Activated CD4-positive, alpha-beta memory T cell treated with anti-CD3 and anti-CD28 coated beads for 36 hours (primary cell): Measurements from ENCODE around the gene HMOX1. TPM values are rescaled to one million over a fixed set of nuclear protein-coding genes. Genes with fewer than 3 reads are reported as not detected.
"Not testable (repeated sequence)": the region's sequence is repeated elsewhere in the genome, so short reads cannot be mapped to it uniquely, and the experiment has no call there.

Source experiments
- CTCF ChIA-PET: fragments of 350-600 bp; sonication (Branson Sonifier 250); formaldehyde crosslinking; loops from one replicate; lab custom pipeline; 2021; ENCODE audit warnings: antibody characterized with exemption, inconsistent platforms; lab: Charles Lee
- POLR2A ChIA-PET: fragments of 350-600 bp; sonication (Branson Sonifier 250); formaldehyde crosslinking; loops from one replicate; lab custom pipeline; 2021; ENCODE audit warnings: antibody characterized with exemption; lab: Charles Lee
- DNase-seq: peaks from one replicate; pipeline ENCODE4 v3.0.0-alpha.2; 2020
- H3K27ac Mint-ChIP-seq: one replicate; pipeline ENCODE4 v1.8.0; 2021; ENCODE audit warnings: mixed read lengths
- H3K27me3 Mint-ChIP-seq: one replicate; pipeline ENCODE4 v1.8.0; 2021; ENCODE audit warnings: mixed read lengths
- H3K36me3 Mint-ChIP-seq: one replicate; pipeline ENCODE4 v1.8.0; 2021; ENCODE audit warnings: mixed read lengths
- H3K4me1 Mint-ChIP-seq: one replicate; pipeline ENCODE4 v1.8.0; 2021; ENCODE audit warnings: low read depth, mixed read lengths
- H3K4me3 Mint-ChIP-seq: one replicate; pipeline ENCODE4 v1.8.0; 2021; ENCODE audit warnings: mild to moderate bottlenecking, mixed read lengths
- H3K9me3 Mint-ChIP-seq: one replicate; pipeline ENCODE4 v1.8.0; 2021; ENCODE audit warnings: mixed read lengths
- intact Hi-C: fragments of 100-400 bp; cut with micrococcal nuclease; formaldehyde crosslinking; loops from one replicate; pipeline ENCODE4 v1.15.1; 2023
- total RNA-seq, 2 experiments: library from RNA; stranded (reverse); gene quantifications; one replicate each; pipeline ENCODE4 v1.2.3, GENCODE V29; 2021

The HMOX1 gene
- total RNA-seq, 2 experiments from 2014 or later = 2.7 to 2.8 TPM

DNA sequence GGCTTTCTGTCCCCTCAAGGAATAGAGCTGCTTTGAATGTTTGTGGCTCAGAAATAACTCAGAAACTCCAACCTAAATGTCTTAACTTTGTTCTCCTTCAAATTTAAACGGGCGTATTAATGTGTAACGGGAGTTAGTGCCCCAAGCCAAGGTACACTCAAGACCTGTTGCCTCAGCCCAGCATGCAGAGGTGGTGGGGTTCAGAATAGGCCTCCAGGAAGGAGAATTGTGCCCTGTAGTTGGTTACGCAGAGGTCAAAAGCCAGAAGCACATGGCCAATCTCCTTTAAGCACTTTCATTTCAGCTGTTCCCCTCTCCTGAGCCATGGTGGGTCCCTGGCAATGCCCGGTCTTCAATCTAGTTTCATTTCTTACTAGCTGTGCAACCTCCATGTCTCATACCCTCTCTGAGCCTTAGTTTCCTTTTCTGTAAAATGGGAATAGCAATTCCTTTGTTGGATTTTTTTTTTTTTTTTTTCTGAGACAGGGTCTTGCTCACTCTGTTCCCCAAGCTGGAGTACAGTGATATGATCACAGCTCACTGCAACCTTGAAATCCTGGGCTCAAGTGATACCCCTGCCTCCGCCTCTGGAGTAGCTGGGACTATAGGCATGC lies 4.2 kb downstream of the HMOX1 start:
- intact Hi-C loops = no loop called here
- no peaks in the 10 kb centered on the region for H3K36me3 Mint-ChIP-seq
- CTCF ChIA-PET = interaction anchor here (0.8 kb wide), 1 partner anchor 34 kb away, joined by 3 read pairs; no protein-coding TSS in a partner anchor

DNA sequence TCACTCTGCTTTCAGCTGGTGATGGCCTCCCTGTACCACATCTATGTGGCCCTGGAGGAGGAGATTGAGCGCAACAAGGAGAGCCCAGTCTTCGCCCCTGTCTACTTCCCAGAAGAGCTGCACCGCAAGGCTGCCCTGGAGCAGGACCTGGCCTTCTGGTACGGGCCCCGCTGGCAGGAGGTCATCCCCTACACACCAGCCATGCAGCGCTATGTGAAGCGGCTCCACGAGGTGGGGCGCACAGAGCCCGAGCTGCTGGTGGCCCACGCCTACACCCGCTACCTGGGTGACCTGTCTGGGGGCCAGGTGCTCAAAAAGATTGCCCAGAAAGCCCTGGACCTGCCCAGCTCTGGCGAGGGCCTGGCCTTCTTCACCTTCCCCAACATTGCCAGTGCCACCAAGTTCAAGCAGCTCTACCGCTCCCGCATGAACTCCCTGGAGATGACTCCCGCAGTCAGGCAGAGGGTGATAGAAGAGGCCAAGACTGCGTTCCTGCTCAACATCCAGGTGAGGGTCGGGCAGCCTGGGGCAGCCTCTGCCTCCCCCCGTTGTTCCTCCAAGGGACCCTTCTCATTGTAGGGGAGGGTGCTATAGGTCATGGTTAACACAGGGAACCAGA lies 5.9 kb downstream of the HMOX1 start:
- peaks cover 21% of the 10 kb centered on the region for H3K27me3 Mint-ChIP-seq
- intact Hi-C loops = no loop called here
- POLR2A ChIA-PET = interaction anchor here (0.6 kb wide), 1 partner anchor 14 kb away, joined by 3 read pairs; no protein-coding TSS in a partner anchor
- no peak overlapping the region for H3K27ac Mint-ChIP-seq
- CTCF ChIA-PET = interaction anchor here (1.3 kb wide), 1 partner anchor 34 kb away, joined by 3 read pairs; no protein-coding TSS in a partner anchor
- no peak for DNase-seq
- H3K36me3 Mint-ChIP-seq = no peaks in the 10 kb centered on the region
- no peak overlapping the region for H3K4me3 Mint-ChIP-seq
- H3K4me1 Mint-ChIP-seq = peaks cover under 1% of the 10 kb centered on the region
- H3K9me3 Mint-ChIP-seq = no peaks in the 10 kb centered on the region

More for the DNA sequence above, 4.2 kb downstream of the HMOX1 start:
- no peak for DNase-seq
- POLR2A ChIA-PET = no interaction called here
- H3K9me3 Mint-ChIP-seq = no peaks in the 10 kb centered on the region
- H3K4me1 Mint-ChIP-seq = peaks cover 7% of the 10 kb centered on the region
- H3K27ac Mint-ChIP-seq = no peak overlapping the region
- peaks cover 23% of the 10 kb centered on the region for H3K27me3 Mint-ChIP-seq
- no peak overlapping the region for H3K4me3 Mint-ChIP-seq

DNA sequence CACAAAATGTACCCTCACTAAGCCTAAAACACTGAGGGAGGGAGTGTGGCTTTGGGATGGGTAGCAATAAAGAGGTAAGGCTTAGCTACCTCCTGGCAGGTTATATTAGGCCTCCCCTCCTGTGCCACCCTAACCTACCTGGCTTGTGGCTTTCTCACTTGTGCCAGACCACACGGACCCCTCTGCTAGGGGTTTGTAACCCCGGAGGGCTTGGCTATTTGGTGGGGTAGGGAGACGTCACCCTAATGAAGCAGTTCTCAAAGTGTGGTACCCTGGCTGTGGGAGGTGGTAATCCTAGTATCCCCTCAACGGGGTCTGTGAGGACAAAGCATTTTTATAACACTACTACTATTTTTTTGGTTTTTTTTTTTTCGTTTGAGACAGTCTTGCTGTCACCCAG lies 10.0 kb downstream of the HMOX1 start:
- intact Hi-C loops = no loop called here
- H3K4me3 Mint-ChIP-seq = no peak overlapping the region
- no peaks in the 10 kb centered on the region for H3K4me1 Mint-ChIP-seq
- ChIA-PET POLR2A (no interaction called here), CTCF (no interaction called here)
- H3K27ac Mint-ChIP-seq = no peak overlapping the region
- H3K36me3 Mint-ChIP-seq = no peaks in the 10 kb centered on the region
- no peak for DNase-seq
- H3K27me3 Mint-ChIP-seq = peaks cover 9% of the 10 kb centered on the region
- H3K9me3 Mint-ChIP-seq = no peaks in the 10 kb centered on the region

DNA sequence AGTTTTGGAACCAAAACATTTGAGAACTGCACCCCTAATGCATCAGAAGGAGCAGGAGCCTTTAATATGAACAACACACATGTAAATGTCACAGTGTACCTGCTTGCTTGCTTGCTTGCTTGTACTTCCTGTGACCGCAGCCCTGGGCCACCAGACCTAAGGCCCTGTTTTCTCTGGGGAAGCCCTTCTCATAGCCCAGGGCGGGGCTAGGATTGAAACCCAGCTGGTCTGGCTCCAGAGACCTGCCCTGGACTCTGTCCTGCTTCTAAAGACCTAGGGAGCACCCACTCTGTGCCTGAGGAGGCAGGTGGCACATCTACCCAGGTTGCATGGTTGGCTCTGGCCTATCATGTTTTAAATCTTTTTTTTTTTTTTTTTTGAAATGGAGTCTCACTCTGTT lies 11.5 kb downstream of the HMOX1 start:
- Mint-ChIP-seq H3K27ac (no peak overlapping the region), H3K4me3 (no peak overlapping the region), H3K36me3 (no peaks in the 10 kb centered on the region), H3K9me3 (no peaks in the 10 kb centered on the region), H3K4me1 (no peaks in the 10 kb centered on the region), H3K27me3 (peaks cover 8% of the 10 kb centered on the region)
- CTCF ChIA-PET = interaction anchor here (1.0 kb wide), 1 partner anchor 43 kb away, joined by 3 read pairs; no protein-coding TSS in a partner anchor
- POLR2A ChIA-PET = no interaction called here
- no peak for DNase-seq
- intact Hi-C loops = no loop called here

- Mint-ChIP-seq H3K27ac (no peak overlapping the region), H3K27me3 (peaks cover 8% of the 10 kb centered on the region), H3K4me3 (no peak overlapping the region), H3K4me1 (no peaks in the 10 kb centered on the region), H3K9me3 (no peaks in the 10 kb centered on the region), H3K36me3 (no peaks in the 10 kb centered on the region)
- ChIA-PET POLR2A (no interaction called here), CTCF (interaction anchor here (1.0 to 1.5 kb wide), 2 partner anchors 42 to 44 kb away, joined by 3 to 6 read pairs; no protein-coding TSS in a partner anchor)
- no peak for DNase-seq
- intact Hi-C loops = no loop called here
Observed at GRCh38 chr22:35393116-35394010, 12.5 kb downstream of the HMOX1 start.

DNA sequence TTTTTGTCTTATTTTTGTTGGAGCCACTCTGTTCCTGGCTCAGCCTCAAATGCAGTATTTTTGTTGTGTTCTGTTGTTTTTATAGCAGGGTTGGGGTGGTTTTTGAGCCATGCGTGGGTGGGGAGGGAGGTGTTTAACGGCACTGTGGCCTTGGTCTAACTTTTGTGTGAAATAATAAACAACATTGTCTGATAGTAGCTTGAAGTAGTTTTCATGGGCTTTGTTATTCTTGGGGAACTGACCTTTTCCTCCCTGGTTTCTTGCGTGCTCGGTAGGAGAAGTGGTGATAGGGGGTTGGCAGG lies 13.1 kb downstream of the HMOX1 start:
- no peak overlapping the region for H3K27ac Mint-ChIP-seq
- intact Hi-C loops = no loop called here
- no peak for DNase-seq

GRCh38 chr22:35394810-35395563 lies 14.1 kb downstream of the HMOX1 start:
- intact Hi-C loops = no loop called here
- no peak overlapping the region for H3K4me3 Mint-ChIP-seq
- DNase-seq = no peak
- peaks cover 2% of the 10 kb centered on the region for H3K4me1 Mint-ChIP-seq
- H3K27ac Mint-ChIP-seq = no peak overlapping the region
- ChIA-PET CTCF (interaction anchor here (1.5 kb wide), 1 partner anchor 44 kb away, joined by 6 read pairs; no protein-coding TSS in a partner anchor), POLR2A (interaction anchor here (0.6 kb wide), 1 partner anchor 146 kb away, joined by 3 read pairs; no protein-coding TSS in a partner anchor)
- H3K27me3 Mint-ChIP-seq = peaks cover 1% of the 10 kb centered on the region
- no peaks in the 10 kb centered on the region for H3K9me3 Mint-ChIP-seq
- H3K36me3 Mint-ChIP-seq = peaks cover 6% of the 10 kb centered on the region

More for the DNA sequence above, 13.1 kb downstream of the HMOX1 start:
- peaks cover 2% of the 10 kb centered on the region for H3K4me1 Mint-ChIP-seq
- H3K27me3 Mint-ChIP-seq = peaks cover 5% of the 10 kb centered on the region
- H3K36me3 Mint-ChIP-seq = no peaks in the 10 kb centered on the region
- ChIA-PET CTCF (interaction anchor here (1.5 kb wide), 1 partner anchor 43 kb away, joined by 6 read pairs; no protein-coding TSS in a partner anchor), POLR2A (no interaction called here)
- no peak overlapping the region for H3K4me3 Mint-ChIP-seq
- H3K9me3 Mint-ChIP-seq = no peaks in the 10 kb centered on the region

DNA sequence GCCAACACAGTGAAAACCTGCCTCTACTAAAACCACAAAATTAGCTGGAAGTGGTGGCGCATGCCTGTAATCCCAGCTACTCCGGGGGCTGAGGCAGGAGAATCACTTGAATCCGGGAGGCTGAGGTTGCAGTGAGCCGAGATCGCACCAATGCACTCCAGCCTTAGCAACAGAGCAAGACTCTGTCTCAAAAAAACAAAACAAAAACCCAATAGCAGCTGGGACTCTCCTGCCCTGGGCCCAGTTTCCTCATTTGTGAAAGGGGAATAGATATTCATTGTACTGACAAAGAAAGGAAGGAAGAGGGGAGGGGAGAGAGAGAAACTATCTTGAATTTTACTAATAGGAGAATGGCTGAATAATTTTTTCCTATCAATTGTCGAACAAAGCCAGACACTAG lies 15.7 kb downstream of the HMOX1 start:
- H3K9me3 Mint-ChIP-seq, intact Hi-C loops, POLR2A ChIA-PET, DNase-seq, H3K27me3 Mint-ChIP-seq, H3K4me3 Mint-ChIP-seq, H3K27ac Mint-ChIP-seq: not testable (repeated sequence)
- H3K4me1 Mint-ChIP-seq = peaks cover 11% of the 10 kb centered on the region
- CTCF ChIA-PET = interaction anchor here (0.6 to 1.4 kb wide), 3 partner anchors 46 to 669 kb away, joined by 3 to 8 read pairs (median 3); no protein-coding TSS in a partner anchor
- peaks cover 18% of the 10 kb centered on the region for H3K36me3 Mint-ChIP-seq

DNA sequence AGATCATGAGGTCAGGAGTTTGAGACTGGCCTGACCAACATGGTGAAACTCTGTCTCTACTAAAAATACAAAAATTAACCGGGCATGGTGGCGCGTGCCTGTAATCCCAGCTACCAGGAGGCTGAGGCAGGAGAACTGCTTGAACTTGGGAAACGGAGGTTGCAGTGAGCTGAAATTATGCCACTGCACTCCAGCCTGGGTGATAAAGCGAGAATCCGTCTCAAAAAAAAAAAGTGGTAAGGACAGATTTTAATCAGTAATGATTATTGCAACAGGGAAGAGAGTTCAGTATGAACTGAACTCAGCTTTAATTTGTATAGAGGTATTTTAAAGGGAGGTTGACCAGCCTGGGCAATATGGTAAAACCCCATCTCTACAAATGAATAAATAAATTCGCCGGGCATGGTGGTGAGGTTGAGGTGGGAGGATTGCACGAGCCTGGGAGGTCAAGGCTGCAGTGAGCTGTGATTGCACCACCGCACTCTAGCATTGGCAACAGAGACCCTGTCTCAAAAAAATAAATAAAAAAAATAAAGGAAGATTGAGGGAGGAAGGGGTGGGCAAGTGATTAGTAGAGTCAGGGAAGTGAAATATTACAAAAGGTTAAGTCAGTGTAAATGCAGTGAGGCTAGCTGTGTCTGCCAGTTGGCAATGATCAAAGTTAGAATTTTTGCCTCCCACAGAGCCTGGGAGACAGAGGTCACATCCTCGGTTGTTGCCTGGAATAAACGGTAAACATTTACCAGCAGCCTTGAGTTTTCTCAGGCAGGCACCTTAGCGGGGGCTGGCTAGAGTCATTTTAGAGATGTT lies 16.4 kb downstream of the HMOX1 start:
- ChIA-PET CTCF (interaction anchor here (0.6 to 1.4 kb wide), 3 partner anchors 46 to 668 kb away, joined by 3 to 8 read pairs (median 3); no protein-coding TSS in a partner anchor), POLR2A (no interaction called here)
- Mint-ChIP-seq H3K36me3 (peaks cover 25% of the 10 kb centered on the region), H3K27me3 (no peaks in the 10 kb centered on the region), H3K4me3 (no peak overlapping the region), H3K27ac (no peak overlapping the region), H3K9me3 (no peaks in the 10 kb centered on the region), H3K4me1 (peaks cover 18% of the 10 kb centered on the region)
- intact Hi-C loops = no loop called here
- no peak for DNase-seq

- intact Hi-C loops = no loop called here
- ChIA-PET CTCF (interaction anchor here (0.6 to 2.9 kb wide), 2 partner anchors 47 to 228 kb away, joined by 4 to 7 read pairs; no protein-coding TSS in a partner anchor), POLR2A (interaction anchor here (0.8 kb wide), 1 partner anchor 46 kb away, joined by 3 read pairs; no protein-coding TSS in a partner anchor)
- H3K27me3 Mint-ChIP-seq = no peaks in the 10 kb centered on the region
- H3K36me3 Mint-ChIP-seq = peaks cover 36% of the 10 kb centered on the region
- no peaks in the 10 kb centered on the region for H3K9me3 Mint-ChIP-seq
- peak overlapping the region; percentile 96 for H3K4me3 Mint-ChIP-seq
- peaks cover 28% of the 10 kb centered on the region for H3K4me1 Mint-ChIP-seq
- H3K27ac Mint-ChIP-seq = peak overlapping the region; percentile 97
- DNase-seq = no peak
Observed at GRCh38 chr22:35398591-35398973, 17.7 kb downstream of the HMOX1 start.
